ENCODE measurements around the gene ACAP1. TPM values are rescaled to one million over a fixed set of nuclear protein-coding genes. Genes with fewer than 3 reads are reported as not detected.

ACAP1 gene
- total RNA-seq, 1 donor from 2014 or later: 12.0 TPM

DNA sequence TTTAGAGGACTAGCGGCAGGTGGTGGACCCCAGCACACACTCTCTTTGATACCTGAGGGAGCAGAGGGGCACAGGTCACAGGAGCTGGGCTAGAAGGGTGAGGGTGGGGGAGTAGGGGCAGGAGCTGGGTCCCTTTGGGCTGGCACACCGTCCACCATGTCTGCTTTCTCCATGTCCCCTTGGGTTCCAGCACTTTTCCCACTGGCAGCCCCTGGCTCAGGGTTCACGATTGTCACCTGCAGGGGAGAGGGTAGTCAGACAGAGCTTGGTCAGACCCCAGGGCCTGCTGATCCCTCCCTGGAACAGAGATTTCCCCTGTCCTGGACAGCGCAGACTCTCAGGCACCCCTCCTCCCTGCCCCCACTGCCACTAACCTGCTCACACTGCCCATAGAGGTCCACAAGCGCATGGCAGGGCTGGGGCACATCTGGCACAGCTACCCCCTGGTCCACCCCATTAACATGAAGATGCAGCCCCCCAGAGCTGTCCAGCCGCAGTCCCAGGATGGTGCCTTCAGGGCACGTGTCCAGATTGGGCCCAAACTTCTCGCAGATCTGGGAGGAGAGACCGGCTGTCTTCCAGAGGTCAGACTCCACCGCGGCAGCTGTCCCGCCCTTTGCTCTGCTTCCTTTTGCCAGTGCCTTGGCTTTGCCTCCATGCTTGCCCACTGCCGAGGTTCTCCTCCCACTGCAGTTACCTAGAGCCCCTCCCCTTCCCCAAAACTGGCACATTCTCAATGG lies 18.0 kb upstream of the ACAP1 start:
- no peaks in the 10 kb centered on the region for H3K27me3 ChIP-seq
- H3K9me3 ChIP-seq: no peaks in the 10 kb centered on the region
- peaks cover 10 to 18% of the 10 kb centered on the region in 2 donors for H3K4me1 ChIP-seq
- intact Hi-C loops (cut with DNase I): no loop called here
- no peak overlapping the region for H3K27ac ChIP-seq
- TF ChIP-seq, protein P1, sequence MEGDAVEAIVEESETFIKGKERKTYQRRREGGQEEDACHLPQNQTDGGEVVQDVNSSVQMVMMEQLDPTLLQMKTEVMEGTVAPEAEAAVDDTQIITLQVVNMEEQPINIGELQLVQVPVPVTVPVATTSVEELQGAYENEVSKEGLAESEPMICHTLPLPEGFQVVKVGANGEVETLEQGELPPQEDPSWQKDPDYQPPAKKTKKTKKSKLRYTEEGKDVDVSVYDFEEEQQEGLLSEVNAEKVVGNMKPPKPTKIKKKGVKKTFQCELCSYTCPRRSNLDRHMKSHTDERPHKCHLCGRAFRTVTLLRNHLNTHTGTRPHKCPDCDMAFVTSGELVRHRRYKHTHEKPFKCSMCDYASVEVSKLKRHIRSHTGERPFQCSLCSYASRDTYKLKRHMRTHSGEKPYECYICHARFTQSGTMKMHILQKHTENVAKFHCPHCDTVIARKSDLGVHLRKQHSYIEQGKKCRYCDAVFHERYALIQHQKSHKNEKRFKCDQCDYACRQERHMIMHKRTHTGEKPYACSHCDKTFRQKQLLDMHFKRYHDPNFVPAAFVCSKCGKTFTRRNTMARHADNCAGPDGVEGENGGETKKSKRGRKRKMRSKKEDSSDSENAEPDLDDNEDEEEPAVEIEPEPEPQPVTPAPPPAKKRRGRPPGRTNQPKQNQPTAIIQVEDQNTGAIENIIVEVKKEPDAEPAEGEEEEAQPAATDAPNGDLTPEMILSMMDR (IDR thresholded peaks at IDR 0.05): no peak
- no peak overlapping the region for H3K4me3 ChIP-seq
- no peak for DNase-seq (ENCODE audit: low spot score in 2 of 2)
- H3K36me3 ChIP-seq: peaks cover 60 to 63% of the 10 kb centered on the region in 2 donors

DNA sequence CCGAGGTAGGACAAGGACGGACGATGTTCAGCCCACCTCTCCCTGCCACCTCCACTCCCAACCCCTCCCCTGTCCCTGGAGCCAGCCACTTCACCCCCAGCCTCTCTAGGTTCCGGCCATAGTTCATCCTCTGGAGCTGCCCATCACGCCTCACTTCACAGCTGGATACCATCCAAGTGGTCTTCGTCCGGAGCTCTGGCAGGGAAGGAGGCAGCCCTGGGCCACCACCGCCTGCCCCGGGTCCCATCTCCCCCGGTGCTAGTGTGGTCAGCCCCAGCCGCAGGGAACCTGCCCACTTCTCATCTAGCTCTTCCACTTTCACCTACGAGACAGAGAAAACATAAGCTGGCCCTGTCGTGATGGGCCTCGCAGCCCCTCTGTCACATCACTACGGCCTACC lies 14.9 kb upstream of the ACAP1 start:
- intact Hi-C loops (cut with DNase I): no loop called here
- H3K36me3 ChIP-seq: peaks cover 68 to 79% of the 10 kb centered on the region in 2 donors
- no peak overlapping the region for H3K4me3 ChIP-seq
- no peak for DNase-seq (ENCODE audit: low spot score in 2 of 2)
- no peaks in the 10 kb centered on the region for H3K27me3 ChIP-seq
- H3K9me3 ChIP-seq: no peaks in the 10 kb centered on the region
- no peaks in the 10 kb centered on the region for H3K4me1 ChIP-seq
- TF ChIP-seq, protein P1 (IDR thresholded peaks at IDR 0.05): no peak
- no peak overlapping the region for H3K27ac ChIP-seq

DNA sequence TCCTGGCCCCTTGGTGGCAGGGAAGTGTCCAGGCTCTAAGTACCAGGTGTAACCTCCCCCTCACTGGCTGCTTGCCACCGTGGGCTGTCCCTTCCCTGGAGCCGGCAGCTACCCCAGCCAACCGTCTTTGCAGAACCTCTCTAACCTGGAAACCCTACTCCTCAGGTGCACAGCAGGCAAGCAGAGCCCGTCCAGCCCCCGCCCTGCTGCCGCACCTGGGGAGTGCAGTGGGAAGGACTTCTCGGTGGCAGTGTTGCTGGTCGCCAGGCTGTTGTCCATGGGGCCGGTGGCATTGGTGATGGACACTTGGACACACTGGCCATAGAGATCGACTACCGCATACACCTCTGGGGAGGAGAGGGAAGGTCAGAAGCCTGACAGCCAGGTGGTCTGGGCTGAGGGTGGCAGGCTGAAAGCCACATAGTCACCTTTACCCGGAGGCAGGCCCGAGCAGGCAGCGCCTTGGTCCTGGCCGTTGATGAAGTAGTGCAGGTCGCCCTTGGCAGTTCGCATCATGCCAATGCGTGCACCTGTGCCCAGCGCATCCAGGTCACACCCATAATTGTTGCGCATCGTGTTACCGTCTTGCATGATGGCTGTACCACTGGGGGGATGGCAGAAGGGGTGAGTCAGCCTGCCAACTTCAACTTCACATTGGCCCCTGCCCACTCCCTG lies 13.7 kb upstream of the ACAP1 start:
- Histone ChIP-seq H3K27ac (no peak overlapping the region), H3K36me3 (peaks cover 61 to 72% of the 10 kb centered on the region in 2 donors), H3K4me3 (no peak overlapping the region), H3K4me1 (no peaks in the 10 kb centered on the region), H3K27me3 (no peaks in the 10 kb centered on the region), H3K9me3 (no peaks in the 10 kb centered on the region)
- DNase-seq (ENCODE audit: low spot score in 2 of 2): no peak
- TF ChIP-seq, protein P1 (IDR thresholded peaks at IDR 0.05): no peak
- intact Hi-C loops (cut with DNase I): no loop called here

DNA sequence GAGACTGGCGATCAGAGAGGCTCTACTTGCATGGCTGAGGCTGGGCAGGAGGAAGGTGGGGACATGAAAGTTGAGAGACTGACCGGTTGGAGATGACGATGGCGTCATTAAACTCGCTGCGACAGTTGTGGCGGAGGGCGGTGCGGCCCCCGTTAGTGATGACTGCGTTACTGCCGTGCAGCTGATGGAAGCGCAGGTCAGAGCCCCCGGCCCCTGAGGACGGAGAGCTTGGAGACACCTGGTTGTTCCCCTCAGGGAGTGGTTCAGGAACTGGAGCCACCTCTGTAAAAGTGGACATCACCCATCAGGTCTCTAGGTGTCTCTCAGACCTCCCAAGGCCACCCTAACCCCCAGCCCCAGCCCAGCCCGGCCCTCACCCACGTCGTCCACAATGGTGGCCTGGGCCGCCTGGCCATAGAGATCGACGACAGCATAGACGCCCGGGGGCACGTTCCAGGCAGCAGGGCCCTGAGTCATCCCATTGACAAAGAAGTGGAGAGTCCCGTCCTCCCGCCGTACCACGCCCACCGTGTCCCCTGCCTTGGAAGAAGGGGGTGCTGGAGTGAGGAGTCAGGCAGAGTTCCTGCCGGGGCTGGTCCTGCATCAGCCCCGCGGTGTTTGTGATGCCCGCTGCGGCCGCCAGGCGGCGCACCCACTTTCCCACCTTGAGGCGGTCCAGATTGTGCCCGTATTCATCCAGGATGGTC lies 12.4 kb upstream of the ACAP1 start:
- intact Hi-C loops (cut with DNase I): no loop called here
- peak in 1 of 2 donors; percentile 73 for DNase-seq (ENCODE audit: low spot score in 2 of 2)
- H3K4me1 ChIP-seq: peaks cover 0 to 10% of the 10 kb centered on the region in 2 donors
- H3K27ac ChIP-seq: no peak overlapping the region
- no peaks in the 10 kb centered on the region for H3K27me3 ChIP-seq
- H3K4me3 ChIP-seq: no peak overlapping the region
- TF ChIP-seq, protein P1 (IDR thresholded peaks at IDR 0.05): peak; percentile 66 to 76 (median 71)
- H3K36me3 ChIP-seq: peaks cover 50 to 60% of the 10 kb centered on the region in 2 donors
- H3K9me3 ChIP-seq: no peaks in the 10 kb centered on the region

DNA sequence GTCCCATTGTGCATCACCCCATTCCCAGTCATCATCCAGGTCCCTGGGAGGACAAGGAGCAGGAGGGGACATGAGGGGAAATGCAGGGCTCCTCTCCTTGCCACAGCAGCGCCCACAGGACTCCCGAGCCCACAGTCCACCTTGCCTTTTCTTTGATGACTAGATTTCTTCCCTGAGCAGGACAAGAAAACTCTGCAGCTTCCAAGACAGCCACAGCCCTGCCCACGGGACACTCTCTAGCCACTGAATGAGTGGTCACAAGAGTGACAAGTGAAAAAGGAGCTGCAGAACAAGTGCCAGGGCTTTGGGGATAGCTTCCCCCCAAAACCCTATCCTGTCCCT lies 11.9 kb upstream of the ACAP1 start:
- Histone ChIP-seq H3K27me3 (no peaks in the 10 kb centered on the region), H3K4me3 (no peak overlapping the region), H3K9me3 (no peaks in the 10 kb centered on the region), H3K27ac (no peak overlapping the region), H3K36me3 (peaks cover 47 to 58% of the 10 kb centered on the region in 2 donors), H3K4me1 (peaks cover 0 to 10% of the 10 kb centered on the region in 2 donors)
- TF ChIP-seq, protein P1 (IDR thresholded peaks at IDR 0.05): no peak
- intact Hi-C loops (cut with DNase I): no loop called here
- DNase-seq (ENCODE audit: low spot score in 2 of 2): no peak
